GM19468 (cell line): ENCODE results near the gene SEMA3B.
A peak's percentile ranks its signal among the peaks of the same experiment; 100 is the strongest.
"Not testable (repeated sequence)": the region's sequence is repeated elsewhere in the genome, so short reads cannot be mapped to it uniquely, and the experiment has no call there.

Source experiments
- ATAC-seq: cut with Tn5 transposase; IDR thresholded peaks from one replicate; pipeline ENCODE4 v1.9.1; 2021; ENCODE audit warnings: mild to moderate bottlenecking, moderate library complexity, moderate number of reproducible peaks; ENCODE audit not compliant: unreplicated experiment; ENCODE audit errors: extremely low read depth

SEMA3B gene

DNA sequence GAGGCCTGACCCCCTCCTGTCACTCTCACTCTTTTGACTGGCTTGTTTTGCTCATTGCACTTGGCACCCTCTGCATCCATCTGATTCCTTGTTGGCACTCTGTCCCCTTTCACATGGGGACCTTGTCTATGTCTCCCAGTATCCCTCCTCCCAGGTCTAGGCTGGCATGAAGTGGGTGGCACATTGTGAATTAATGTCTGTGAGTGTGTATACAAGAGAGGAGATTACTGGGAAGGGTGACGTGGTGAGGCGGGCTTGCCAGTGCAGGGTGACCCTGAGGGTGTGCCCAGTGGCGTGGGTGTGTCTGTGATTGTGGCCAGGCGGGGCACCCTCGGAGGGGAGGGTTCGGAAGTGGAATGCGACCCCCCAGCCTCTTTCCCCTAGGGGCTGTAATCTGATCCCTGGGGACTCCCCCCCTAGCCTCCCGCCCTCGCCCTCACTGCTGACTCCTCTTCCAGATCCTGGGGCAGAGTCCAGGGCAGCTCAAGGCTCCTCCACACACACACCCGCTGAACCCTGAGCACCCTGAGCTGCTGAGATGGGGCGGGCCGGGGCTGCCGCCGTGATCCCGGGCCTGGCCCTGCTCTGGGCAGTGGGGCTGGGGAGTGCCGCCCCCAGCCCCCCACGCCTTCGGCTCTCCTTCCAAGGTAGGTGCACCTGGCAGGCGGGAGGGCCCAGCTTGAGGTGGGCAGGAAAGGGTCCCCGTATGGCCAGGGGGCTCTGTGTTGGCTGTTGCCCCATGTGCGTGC is at the start of gene SEMA3B:
SEMA3B (plus strand) TSS at position 445 of the 749 bp plus-strand sequence; CDS start at position 539, 94 bp downstream.
- ATAC-seq = no peak

DNA sequence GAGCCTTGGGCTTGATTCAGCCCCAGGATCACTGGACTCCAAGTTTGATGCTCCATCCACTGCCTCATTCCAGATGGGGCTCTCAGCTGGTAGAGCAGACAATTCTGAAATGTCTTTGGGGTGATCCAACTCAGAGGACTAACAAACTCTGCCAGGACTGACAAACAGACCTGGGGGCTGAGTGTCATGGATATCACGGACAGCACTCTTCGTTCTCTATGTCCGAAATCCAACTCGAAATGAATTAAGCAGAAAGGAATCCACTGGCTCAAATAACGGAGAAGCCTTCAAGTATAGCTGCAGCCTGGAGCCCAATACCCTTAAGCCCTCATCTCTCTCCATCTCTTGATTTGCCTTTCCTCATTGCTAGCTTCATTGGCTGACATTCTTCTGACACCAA is 49.7 kb upstream of the SEMA3B start:
- ATAC-seq = no peak

DNA sequence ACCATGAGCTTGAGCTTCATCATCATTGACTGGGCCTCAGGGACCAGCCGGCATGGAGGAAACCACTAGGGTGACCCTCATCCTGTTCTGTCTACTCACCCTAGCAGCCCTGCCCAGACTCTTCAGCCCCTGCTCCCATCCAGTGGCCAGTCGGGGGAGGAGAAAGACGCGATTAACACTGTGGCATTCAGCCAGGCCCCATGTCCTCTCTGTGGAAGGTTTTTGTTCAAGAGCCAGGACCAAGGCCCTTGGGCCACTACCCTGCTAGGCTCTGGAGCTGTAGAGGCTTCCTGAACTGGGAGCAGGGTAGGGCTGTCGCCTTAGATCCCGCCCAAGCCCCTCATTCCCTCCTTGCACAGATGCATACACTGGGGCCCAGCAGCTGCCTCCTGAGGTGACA is 48.8 kb upstream of the SEMA3B start:
- ATAC-seq = no peak

DNA sequence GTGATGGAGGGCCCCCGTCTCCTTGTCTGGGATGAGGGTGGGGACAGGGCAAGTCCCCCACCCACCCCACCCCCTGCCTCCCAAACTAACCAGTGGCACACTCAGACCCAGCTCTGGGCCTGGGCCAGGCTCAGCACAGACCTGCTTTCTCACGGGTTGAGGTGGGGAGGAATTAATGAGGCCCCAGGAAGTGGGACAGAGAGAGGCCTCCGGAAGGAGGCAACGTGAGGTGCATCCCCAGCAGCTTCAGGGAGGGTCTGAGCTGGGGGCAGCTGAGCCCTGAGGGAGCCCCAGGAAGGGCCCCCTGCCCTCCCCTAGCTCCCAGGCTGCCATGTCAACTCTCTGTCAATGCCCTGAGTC is 47.9 kb upstream of the SEMA3B start:
- ATAC-seq = no peak

DNA sequence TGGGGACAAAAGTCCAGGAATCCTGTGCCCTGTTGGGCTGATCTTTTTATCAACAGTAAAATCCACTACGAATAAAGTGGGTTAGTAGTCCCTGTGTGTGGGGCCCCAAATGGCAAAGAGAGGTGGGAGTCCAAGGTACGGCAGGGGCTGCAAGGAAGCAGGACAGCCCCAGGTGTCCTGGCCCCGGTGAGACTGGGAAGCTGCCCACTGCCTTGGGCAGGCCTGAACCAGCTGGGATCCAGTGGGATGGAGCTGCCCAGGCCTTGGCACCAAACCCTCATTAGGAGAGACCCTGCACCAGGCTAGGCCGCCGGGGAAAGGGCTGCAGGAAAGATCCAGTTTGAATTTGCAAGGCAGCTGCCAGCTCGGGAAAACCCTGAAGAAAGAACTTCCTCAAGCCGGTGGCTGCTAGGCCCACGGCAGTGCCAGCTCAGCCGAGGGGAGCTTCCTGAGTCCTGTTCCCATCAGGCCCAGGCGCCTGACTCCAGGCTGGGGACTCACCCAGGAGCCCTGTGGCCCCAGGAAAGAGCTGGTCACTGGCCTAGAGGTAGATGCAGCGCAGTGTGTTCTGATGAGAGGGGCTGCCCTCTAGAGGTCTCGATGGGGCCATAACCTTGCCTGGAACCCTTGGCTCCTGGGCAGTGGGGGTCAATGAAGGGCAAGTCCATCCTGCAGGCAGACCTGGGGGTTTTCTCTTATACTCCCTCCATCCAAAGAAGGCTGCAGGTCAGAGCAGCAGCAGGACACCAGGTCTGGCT is 47.4 kb upstream of the SEMA3B start:
- no peak for ATAC-seq

DNA sequence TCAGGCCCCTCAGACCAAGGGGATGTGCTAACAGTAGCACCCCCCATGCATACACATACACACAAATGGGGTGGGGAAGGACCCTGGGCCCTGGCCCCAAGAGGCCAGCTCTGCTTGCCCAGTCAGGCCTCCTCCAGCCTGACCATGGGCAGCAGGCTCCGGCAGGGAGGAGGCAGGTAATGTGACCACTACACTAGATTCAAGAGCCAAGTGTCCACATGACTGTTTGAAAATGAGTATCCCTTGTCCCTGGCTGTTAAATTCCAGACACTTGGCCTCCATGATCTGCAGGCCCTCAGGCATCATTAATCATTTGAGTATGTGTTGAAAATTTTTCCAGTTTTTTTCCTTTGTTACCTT is 46.8 kb upstream of the SEMA3B start:
- no peak for ATAC-seq

DNA sequence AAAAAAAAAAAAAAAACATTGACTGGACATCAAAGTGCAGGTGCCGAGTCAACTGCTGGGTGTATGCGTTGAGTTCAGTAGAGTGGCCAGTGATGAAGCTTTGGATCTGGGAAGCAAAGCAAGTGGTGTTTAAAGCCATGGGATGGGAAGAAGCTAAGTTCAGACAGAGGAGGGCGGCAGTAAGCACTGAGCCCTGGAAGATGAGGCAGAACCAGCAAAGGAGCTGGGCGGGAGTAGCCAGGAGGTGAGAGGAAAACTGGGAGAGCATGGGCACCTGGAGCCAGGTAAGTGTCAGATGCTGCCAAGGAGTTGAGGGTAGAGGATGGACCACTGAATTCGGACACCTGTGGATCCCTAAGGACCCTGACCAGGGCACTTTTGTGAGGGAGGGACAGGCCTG is 44.3 kb upstream of the SEMA3B start:
- no peak for ATAC-seq

DNA sequence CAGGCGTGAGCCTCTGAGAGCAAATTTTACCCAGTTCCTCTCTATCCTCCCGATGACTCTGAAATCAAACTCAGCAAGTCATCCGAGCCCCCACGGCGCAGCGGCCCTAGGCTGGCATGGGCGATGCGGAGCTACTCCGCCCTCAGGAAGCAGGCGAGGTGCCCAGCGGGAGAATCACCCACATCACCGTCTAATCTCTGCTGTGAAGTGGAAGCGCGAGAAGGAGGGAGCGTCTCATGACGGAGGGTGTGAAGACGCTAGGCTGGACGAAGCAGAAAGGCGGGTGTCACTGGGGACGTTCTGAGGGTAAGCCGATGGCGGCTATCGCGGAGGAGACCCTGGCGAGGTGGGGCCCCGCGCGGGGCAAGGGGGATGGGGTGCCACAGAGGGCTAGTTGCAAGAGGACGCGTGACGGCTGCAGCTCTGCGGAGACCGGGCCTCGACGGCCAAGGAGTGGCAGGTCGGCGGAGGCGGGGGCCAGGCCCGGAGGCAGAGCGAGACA is 42.0 kb upstream of the SEMA3B start:
- no peak for ATAC-seq

DNA sequence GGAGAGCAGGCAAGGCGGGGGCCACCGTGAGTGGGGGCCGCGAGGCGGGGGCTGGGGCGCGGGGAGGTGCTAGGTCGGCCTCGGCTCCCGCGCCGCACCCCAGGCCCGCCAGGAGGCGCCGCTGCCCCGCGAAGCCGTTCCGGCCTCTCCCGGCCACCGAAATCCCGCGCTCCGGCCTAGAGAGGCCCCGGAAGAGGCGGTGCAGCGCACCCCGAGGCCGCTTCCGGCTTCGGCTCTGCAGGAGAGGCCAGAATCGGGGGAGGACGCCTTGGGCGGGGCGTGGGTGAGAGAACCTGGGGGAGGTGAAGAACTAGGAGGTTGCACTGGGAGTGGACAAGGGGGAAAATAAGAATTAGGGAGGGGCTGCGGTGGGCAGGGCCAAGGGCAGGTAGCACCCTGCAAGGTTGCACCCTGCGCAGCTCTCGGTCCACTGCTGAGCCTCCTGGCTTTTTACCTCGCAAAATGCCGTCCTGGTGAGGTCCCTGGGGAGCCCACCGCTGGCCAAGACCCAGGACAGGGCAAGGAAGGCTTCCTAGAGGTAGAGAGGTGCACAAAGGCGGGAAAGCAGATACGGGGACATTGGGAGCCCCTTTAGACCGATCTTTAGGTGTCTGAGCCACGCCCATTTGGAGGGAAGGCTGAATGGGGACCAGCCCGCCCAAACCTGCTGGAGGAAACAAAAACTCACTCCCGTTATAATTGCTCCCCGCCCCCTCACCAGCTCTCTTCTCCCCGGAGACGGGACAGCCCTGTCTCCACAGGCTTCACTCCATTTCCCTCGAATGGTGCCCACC is 41.4 kb upstream of the SEMA3B start:
- peak; percentile 90 for ATAC-seq

DNA sequence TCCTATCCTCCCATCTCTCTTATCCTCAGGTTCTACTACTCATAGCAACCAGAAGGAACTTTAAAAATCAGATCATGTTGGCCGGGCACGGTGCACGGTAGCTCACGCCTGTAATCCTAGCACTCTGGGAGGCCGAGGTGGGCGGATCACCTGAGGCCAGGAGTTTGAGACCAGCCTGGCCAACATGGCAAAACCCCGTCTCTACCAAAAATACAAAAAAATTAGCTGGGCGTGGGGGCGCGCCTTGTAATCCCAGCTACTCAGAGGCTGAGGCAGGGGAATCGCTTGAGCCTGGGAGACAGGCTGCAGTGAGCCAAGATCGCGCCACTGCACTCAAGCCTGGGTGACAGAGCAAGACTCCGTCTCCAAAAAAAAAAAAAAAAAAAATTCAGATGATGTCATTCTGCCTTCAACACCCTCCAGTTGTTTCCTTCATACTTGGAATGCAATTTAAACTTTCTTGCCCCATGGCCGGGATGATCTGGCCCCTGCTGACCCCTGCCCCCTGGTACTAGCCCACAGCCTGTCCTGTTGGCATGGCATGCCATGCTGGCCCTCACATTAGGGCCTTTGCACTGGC is 40.7 kb upstream of the SEMA3B start:
- not testable (repeated sequence) for ATAC-seq

DNA sequence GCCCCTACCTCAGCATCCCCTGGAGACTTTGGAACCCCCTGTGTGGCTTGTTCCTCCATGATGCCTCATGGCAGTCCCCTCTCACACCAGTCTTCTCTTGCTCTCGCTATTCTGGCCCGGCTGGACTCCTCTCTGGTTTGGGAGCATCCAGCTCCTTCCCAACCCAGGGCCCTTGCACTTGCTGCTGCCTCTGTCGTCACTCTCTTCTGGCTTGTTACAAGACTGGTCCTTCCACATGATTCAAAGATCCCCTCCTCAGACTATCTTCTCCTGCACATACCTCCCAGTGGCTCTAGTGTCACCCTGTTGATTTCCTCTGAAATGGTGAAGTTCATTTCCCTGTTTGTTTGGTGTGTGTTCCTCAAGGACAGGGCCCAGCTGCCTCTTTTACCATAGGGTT is 39.5 kb upstream of the SEMA3B start:
- no peak for ATAC-seq

DNA sequence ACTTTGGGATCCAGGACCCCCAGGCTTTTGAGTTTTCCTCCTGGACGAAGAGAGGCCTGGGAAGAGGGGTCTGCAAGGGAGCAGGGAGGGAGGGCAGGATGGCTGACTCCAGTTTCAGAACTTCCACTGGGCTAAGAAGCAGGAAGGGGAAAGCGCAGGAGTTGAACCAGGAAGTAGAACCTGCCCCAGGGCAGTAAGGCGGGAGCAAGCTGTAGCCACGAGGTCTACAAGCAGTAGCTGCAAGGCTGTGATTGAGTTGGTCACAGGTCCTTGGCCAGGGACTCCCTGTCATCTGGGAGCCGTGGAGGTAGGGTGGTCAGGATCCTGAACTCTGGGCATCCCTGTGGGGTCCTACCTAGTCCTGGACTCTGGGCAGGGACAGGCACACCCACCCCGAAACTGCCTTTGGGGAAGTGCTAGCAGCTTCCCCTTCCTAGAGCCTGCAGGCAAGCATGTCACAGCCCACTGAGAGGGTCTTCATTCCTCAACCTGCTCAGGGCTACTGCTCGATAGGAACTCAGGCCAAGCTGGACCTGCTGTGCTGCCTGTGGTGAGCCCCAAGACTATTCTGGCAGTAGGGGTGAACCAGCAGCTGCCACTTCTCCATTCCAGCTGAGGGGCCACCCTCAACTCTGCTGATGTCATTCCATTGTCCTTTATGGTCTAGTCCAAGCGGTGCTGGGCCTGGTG is 38.7 kb upstream of the SEMA3B start:
- no peak for ATAC-seq

DNA sequence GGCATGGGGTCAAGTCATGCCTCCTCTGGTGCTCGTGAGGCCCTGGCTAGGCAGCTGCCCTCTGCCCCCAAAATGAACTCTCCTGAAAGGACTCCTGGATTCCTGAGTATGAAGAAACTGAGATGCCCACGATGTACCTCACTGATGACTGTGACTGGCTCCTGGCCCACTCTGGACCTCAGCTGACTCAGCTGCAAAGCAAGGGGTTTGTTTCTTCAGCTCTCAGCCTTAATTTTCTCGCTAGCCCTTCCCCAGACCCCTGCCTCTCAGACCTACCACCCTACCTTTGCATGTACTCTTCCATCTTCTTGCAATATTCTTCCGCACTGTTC is 38.2 kb upstream of the SEMA3B start:
- no peak for ATAC-seq

DNA sequence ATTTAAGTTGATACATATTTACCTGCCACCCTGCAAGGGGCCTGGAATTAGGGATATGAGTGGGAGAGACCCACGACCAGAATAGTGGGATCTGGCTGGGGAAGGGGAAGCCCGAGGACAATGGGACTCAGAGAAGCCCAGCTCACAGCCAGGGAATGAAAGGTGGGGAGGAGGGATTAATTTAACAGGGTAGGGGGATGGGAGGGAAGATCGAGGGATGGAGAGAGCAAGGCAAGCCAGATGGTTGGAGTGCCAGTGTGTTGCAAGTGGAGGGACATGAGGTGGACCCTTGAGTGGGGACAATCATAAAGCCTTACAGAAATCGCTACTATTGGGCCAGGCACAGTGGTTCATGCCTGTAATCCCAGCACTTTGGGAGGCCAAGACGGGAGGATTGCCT is 37.4 kb upstream of the SEMA3B start:
- ATAC-seq = no peak

DNA sequence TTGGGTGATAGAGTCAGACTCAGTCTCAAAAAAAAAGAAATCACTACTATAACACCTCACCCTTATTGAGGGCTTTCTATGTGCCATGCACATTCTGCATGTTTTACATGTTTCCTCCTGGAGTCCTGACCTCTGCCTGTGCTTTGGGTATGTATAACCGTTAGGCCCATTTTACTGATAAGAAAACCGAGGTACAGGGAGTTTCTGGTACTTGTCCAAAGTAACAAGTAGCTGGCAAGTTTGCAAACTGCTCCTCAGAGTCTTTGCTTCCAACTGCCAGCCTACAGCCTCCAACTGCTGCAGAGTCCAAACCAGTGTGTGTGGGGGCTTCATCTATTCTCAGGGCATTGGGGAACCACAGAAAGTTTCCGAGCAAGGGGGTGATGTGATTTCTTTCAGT is 36.6 kb upstream of the SEMA3B start:
- ATAC-seq = no peak

DNA sequence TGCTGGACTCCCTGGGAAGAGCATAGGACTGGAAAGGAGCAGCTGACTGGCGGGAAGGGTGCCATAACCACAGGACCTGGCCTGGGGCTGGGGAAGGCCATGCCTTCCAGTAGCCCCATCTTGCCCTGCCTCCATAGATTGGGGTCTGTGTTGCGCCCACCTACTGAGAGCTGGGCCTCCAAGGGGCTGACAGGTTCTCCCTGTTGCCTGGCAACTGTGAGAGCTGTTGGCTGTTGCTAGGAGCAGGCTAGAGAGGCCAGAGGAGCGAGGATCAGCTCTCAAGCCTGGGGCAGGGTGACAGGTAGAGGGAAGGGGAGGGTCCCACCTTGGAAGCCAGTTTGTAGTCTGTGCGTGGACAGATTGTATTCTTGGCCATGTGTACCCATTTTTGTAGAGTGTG is 35.8 kb upstream of the SEMA3B start:
- no peak for ATAC-seq

DNA sequence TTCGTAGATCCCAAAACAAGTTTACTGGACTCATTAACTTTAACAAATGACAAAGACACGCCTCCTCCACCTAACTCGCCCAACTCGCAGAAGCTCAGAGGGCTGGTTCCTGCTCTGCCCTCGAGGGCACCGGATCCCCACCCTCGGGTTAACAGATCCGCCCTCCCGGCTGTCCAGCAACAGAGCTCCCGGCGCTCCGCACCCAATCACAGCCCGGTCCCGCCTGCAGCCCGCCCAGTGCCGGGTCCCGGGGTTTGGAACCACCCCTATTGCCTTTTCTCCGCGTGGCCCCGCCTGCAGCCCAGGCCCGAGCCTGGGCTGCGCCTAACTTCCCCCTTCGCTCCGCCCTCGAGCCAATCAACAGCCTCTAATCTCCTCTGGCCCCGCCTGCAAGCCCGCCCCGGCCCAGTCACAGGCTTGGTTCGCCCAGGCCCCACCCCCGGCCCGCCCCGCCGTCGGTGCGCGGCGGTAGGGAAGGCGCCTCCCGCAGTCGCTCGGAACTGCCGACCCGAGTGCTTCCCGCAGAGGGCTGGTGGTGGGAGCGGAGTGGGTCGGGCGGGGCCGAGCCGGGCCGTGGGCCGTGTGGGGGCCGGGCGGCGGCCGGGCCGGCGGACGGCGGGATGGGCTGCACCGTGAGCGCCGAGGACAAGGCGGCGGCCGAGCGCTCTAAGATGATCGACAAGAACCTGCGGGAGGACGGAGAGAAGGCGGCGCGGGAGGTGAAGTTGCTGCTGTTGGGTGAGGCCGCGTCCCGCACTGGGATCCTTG is 33.0 kb upstream of the SEMA3B start, which contains the start of gene GNAI2:
GNAI2 (plus strand) TSS at position 489 of the 768 bp plus-strand sequence; CDS start at position 621, 132 bp downstream.
- ATAC-seq = peak; percentile 81

DNA sequence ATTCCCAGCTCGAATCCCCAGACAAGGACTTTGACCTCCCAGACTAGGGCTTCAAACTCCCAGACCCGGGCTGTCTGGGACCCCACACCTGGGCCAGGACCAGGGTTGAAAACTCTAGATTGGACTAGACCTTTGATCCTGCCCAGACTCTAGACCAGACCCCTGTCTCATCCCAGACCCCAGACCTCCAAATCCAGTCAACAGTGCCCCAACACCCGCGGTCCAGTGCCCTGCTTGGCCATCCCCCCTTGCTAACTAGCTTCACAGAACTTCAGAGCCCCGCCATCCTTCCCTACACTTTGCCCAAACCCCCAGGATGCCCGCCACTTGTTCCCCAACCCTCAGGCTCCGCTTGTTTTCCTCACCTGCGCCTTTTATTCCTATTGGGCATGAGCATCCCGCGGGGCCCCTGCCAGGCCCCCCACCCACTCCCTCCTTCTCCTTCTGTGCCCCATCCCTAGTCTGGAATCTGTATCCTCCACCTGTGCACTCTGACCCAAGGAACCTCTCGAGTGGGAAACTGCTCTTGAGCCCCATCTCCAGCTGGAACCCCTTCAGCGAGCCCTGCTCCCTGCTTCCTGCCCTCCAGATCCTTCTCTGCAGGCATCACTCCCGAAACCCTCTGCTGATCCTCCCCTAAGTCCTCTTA is 32.3 kb upstream of the SEMA3B start:
- ATAC-seq = no peak

DNA sequence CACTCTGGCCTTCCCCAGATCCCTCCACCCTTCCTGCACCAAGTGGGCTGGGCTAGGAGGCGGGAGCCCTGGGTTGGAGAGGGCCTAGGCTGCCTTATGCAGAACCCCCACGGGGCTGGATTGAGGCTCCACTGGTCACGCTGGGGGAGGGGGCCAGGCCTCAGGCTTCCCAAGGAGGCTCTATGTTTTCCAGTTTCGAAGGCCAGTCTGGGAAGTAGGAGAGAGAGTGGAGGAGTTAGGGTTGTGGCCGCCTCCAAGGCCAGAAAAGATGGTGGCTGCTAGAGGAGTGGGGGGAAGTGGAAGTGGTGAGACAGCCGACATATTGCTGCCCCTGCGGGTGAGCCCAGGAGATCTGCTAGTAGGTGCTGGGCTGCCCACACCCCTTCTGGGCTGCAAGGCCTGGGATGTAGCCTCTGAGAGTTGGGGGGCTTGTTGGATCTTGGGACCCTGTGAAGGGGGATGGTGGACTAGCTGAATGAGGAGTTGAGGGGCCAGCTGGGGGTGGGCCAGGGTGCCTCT is 31.8 kb upstream of the SEMA3B start:
- ATAC-seq = no peak
